ENCODE measurements around the gene PGPEP1.

PGPEP1 gene

GRCh38 chr19:18312092-18312534 is 28.3 kb upstream of the PGPEP1 start:
- H3K27me3 ChIP-seq (ENCODE audit: insufficient read depth, low read depth), result no peaks in the 10 kb centered on the region
- no peak overlapping the region for H3K27ac ChIP-seq
- H3K4me3 ChIP-seq (IDR thresholded peaks at IDR 0.05; ENCODE audit: insufficient read depth, low read depth, low read length), result no peak overlapping the region
- H2AFZ ChIP-seq (ENCODE audit: low read depth), result no peak overlapping the region
- H3K4me1 ChIP-seq (ENCODE audit: low read depth, poor library complexity, severe bottlenecking), result no peaks in the 10 kb centered on the region
- no peak overlapping the region for H3K4me2 ChIP-seq
- H4K20me1 ChIP-seq (ENCODE audit: insufficient read depth), result no peaks in the 10 kb centered on the region
- no peak for TF ChIP-seq CTCF (conservative IDR thresholded peaks at IDR 0.05; ENCODE audit: low read depth, low read length)
- H3K79me2 ChIP-seq (ENCODE audit: insufficient read depth, low read depth), result no peaks in the 10 kb centered on the region; the same call in 1 of the 2 replicates
- H3K9ac ChIP-seq, result no peak overlapping the region
- no peaks in the 10 kb centered on the region; the same call in 1 of the 2 replicates for H3K36me3 ChIP-seq (ENCODE audit: insufficient read depth)

GRCh38 chr19:18313398-18313797 is 27.0 kb upstream of the PGPEP1 start:
- Histone ChIP-seq H2AFZ (ENCODE audit: low read depth) (no peak overlapping the region), H4K20me1 (ENCODE audit: insufficient read depth) (no peaks in the 10 kb centered on the region), H3K79me2 (ENCODE audit: insufficient read depth, low read depth) (peaks cover 9% of the 10 kb centered on the region; the same call in 1 of the 2 replicates), H3K27me3 (ENCODE audit: insufficient read depth, low read depth) (no peaks in the 10 kb centered on the region), H3K36me3 (ENCODE audit: insufficient read depth) (no peaks in the 10 kb centered on the region; the same call in 1 of the 2 replicates), H3K4me1 (ENCODE audit: low read depth, poor library complexity, severe bottlenecking) (no peaks in the 10 kb centered on the region), H3K9ac (no peak overlapping the region), H3K27ac (no peak overlapping the region), H3K4me3 (IDR thresholded peaks at IDR 0.05; ENCODE audit: insufficient read depth, low read depth, low read length) (no peak overlapping the region), H3K4me2 (no peak overlapping the region)
- TF ChIP-seq CTCF (conservative IDR thresholded peaks at IDR 0.05; ENCODE audit: low read depth, low read length), result no peak

GRCh38 chr19:18317961-18318800 is 22.2 kb upstream of the PGPEP1 start:
- Histone ChIP-seq H3K4me3 (IDR thresholded peaks at IDR 0.05; ENCODE audit: insufficient read depth, low read depth, low read length) (no peak overlapping the region), H3K79me2 (ENCODE audit: insufficient read depth, low read depth) (peaks cover 46% of the 10 kb centered on the region)
- no peak for TF ChIP-seq CTCF (conservative IDR thresholded peaks at IDR 0.05; ENCODE audit: low read depth, low read length)

GRCh38 chr19:18319591-18320135 is 20.7 kb upstream of the PGPEP1 start:
- no peak overlapping the region for H3K4me3 ChIP-seq (IDR thresholded peaks at IDR 0.05; ENCODE audit: insufficient read depth, low read depth, low read length)
- H4K20me1 ChIP-seq (ENCODE audit: insufficient read depth), result no peaks in the 10 kb centered on the region
- no peaks in the 10 kb centered on the region for H3K27me3 ChIP-seq (ENCODE audit: insufficient read depth, low read depth)
- TF ChIP-seq CTCF (conservative IDR thresholded peaks at IDR 0.05; ENCODE audit: low read depth, low read length), result no peak
- no peaks in the 10 kb centered on the region for H3K36me3 ChIP-seq (ENCODE audit: insufficient read depth)
- H3K27ac ChIP-seq, result no peak overlapping the region
- no peak overlapping the region for H3K4me2 ChIP-seq
- peaks cover 46% of the 10 kb centered on the region for H3K79me2 ChIP-seq (ENCODE audit: insufficient read depth, low read depth)
- no peak overlapping the region for H2AFZ ChIP-seq (ENCODE audit: low read depth)
- peaks cover 22% of the 10 kb centered on the region for H3K4me1 ChIP-seq (ENCODE audit: low read depth, poor library complexity, severe bottlenecking)
- no peak overlapping the region for H3K9ac ChIP-seq

More at GRCh38 chr19:18317961-18318800, 22.2 kb upstream of the PGPEP1 start:
- no peak overlapping the region for H3K4me2 ChIP-seq
- H3K4me1 ChIP-seq (ENCODE audit: low read depth, poor library complexity, severe bottlenecking), result peaks cover 8% of the 10 kb centered on the region
- H3K27me3 ChIP-seq (ENCODE audit: insufficient read depth, low read depth), result no peaks in the 10 kb centered on the region
- H4K20me1 ChIP-seq (ENCODE audit: insufficient read depth), result no peaks in the 10 kb centered on the region
- H3K36me3 ChIP-seq (ENCODE audit: insufficient read depth), result no peaks in the 10 kb centered on the region
- H3K9ac ChIP-seq, result no peak overlapping the region
- no peak overlapping the region for H3K27ac ChIP-seq
- H2AFZ ChIP-seq (ENCODE audit: low read depth), result no peak overlapping the region
